Esophagus muscularis mucosa (tissue), 3 donors: ENCODE results near the gene RYR2.

Experiments
- CTCF ChIP-seq, 3 experiments: fragments of 200-600 bp in 2 of 3; fragments of 450-650 bp in 1 of 3; sonication (generic) in 2 of 3; IDR thresholded peaks; one replicate each; pipeline ENCODE4 v1.5.1; 2017 to 2019; ENCODE audit warnings: antibody characterized with exemption in 3 of 3, mild to moderate bottlenecking in 2 of 3, moderate library complexity in 1 of 3
- POLR2AphosphoS5 ChIP-seq, 2 donors: sonication (generic); formaldehyde crosslinking; IDR thresholded peaks; one replicate each; pipeline ENCODE4 v1.6.1; 2017; ENCODE audit warnings: antibody characterized with exemption in 2 of 2

GRCh38 chr1:237300642-237301041 lies 258.7 kb downstream of the RYR2 start:
- TF ChIP-seq CTCF (IDR thresholded peaks at IDR 0.05) (no peak), POLR2AphosphoS5 (IDR thresholded peaks at IDR 0.05) (no peak)
